AG09309 (cell line): ENCODE measurements around the gene CNP.
A peak's percentile ranks its signal among the peaks of the same experiment; 100 is the strongest.

Experiments used
- DNase-seq: peaks from one replicate; pipeline ENCODE4 v3.0.0-alpha.2; 2010; ENCODE audit warnings: low read depth
- H3K4me3 ChIP-seq: 2 replicates; pipeline ENCODE4 v1.5.1; 2011; ENCODE audit warnings: mild to moderate bottlenecking, low read depth, low read length, moderate library complexity; ENCODE audit not compliant: control insufficient read depth
- TF ChIP-seq, protein P1 (sequence below): IDR thresholded peaks from 2 replicates; pipeline ENCODE4 v1.5.1; 2011; ENCODE audit warnings: mild to moderate bottlenecking, low read depth, low read length, inconsistent platforms; ENCODE audit not compliant: insufficient read depth, control insufficient read depth; ENCODE audit errors: missing control alignments

CNP gene

DNA sequence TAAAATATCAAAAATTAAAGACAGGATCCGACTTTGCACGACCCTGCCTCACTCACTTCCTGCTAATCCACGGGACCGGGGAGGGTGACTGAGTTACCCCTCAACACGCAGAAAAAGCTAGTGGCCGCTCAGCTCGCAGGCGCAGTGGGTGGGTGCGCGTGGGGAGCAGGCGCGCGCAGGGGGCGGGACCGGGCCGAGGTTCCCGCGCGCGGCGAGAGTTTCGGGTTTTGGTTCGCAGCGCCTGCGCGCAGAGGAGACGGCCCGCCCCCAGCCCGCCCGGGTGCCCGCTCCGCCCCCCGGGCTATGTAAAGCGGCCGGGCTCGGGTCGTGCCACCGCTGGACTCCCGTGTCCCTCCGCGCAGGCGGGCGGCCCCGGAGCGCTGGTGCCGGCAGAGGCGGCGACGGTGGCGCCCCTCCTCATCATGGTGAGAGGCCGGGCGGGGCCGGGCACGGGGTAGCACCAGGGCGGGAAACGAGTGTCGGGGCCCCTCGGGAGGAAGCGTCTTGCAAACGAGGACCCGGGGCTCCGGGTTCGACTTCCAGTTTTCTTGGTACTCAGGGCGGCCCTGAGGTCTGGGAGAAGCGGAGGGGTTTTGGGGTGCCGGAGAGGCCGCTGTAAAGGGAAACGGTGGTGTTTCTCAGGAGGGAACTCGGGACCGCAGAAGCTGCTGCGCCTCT, at the start of gene CNP:
CNP (plus strand) TSS at position 333 of the 678 bp plus-strand sequence; CDS start at position 423, 90 bp downstream.
- TF ChIP-seq, protein P1, sequence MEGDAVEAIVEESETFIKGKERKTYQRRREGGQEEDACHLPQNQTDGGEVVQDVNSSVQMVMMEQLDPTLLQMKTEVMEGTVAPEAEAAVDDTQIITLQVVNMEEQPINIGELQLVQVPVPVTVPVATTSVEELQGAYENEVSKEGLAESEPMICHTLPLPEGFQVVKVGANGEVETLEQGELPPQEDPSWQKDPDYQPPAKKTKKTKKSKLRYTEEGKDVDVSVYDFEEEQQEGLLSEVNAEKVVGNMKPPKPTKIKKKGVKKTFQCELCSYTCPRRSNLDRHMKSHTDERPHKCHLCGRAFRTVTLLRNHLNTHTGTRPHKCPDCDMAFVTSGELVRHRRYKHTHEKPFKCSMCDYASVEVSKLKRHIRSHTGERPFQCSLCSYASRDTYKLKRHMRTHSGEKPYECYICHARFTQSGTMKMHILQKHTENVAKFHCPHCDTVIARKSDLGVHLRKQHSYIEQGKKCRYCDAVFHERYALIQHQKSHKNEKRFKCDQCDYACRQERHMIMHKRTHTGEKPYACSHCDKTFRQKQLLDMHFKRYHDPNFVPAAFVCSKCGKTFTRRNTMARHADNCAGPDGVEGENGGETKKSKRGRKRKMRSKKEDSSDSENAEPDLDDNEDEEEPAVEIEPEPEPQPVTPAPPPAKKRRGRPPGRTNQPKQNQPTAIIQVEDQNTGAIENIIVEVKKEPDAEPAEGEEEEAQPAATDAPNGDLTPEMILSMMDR = no peak
- DNase-seq = peak; percentile 60
- peak within 1 kb of the TSS; percentile 83 for H3K4me3 ChIP-seq

DNA sequence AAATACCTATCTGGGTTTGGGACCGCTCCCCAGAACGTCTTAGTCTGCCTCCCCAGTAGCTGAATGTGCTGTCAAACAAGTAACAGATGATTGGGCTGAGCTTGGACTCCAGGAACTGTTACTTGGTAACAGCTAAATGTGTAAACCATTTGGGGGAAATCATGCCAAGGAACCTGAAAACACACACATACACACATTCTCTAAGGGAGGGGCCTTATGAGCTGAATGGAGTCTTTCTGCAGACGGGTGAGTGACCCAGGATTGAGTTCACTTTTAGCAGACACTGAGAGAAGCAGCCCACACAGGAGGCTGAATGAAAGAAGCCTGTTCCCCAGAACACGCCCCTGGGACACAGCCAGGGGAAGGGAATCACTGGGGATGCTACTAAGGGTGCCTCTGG, 49.4 kb upstream of the CNP start:
- peak overlapping the region; percentile 62 for H3K4me3 ChIP-seq
- peak; percentile 42 for DNase-seq
- TF ChIP-seq, protein P1 = no peak

DNA sequence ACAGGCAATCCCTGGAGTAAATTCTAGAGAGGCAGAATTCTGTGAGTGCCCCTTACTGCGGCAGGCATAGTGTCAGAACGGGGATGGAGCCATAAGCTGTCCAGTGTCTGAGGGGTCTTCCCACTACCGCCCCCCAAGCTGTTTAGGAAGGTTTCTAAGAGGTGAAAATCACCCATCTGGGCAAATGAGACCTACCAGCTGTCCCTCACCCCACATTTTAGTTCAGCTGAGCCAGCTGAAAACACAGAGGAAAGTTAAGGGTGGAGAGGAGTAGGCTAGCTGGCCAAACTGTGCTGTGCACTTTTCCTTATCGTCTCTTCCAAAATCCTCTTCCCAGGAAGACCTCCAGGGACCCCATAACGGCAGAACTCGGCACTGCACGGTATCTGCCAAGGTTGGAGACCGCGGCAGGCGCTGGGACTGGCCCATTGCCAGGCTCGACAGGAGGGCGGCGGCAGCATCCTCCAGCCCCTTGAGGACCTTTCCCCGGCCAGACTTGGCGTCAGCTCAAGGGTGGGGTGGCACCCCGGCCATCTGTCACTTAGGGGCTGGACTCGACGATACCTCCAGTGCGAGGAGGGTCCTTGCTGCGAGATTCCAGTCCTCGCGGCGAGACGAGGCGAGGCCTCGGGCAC, 48.8 kb upstream of the CNP start:
- peak overlapping the region; percentile 62 for H3K4me3 ChIP-seq
- DNase-seq = no peak
- TF ChIP-seq, protein P1 = no peak

DNA sequence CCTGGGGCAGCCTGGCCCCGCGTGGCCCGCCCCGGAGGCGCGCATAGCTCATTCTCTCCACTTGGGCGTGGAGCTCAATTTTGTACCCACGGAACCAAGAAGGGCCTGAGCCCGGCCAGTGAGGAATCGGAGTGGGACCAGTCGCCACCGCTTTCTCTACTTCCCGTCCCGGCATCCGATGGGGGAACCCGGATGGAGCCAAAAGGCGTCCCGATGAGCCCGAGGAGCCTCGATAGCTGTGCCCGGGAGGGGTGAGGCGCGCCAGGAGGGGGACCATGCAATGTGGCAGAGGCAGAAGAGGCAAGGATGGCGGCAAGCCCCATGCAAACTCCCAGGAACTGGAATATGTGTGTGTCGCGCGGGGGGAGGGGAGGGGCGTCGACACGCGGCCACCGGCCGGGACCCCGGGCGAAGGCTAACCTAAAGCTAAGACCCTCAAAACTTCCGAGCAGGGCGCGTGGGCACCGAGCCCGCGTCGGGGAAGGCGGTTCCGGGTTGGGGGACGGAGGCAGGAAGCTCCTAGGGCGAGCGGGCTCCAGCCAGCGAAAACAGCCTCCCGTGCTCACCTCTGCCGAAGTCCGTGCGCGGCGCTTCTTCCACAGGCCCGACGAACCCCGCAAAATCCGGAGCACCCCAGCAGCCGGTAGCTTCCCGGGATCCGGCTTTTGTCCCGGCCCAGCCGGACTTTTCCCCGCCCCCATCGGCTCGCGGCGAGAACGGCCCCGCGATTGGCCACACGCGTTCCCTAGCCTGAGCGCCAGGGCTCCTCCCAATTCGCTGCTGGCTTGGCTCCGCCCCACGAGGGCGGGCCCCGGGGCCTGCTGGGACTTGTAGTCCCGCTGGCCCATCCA, 48.1 kb upstream of the CNP start, which contains the start of gene ACLY:
ACLY (minus strand) TSS at position 638 of the 851 bp plus-strand sequence. CDS start 5,078 bp downstream, outside the sequence.
- peak; percentile 78 for DNase-seq

DNA sequence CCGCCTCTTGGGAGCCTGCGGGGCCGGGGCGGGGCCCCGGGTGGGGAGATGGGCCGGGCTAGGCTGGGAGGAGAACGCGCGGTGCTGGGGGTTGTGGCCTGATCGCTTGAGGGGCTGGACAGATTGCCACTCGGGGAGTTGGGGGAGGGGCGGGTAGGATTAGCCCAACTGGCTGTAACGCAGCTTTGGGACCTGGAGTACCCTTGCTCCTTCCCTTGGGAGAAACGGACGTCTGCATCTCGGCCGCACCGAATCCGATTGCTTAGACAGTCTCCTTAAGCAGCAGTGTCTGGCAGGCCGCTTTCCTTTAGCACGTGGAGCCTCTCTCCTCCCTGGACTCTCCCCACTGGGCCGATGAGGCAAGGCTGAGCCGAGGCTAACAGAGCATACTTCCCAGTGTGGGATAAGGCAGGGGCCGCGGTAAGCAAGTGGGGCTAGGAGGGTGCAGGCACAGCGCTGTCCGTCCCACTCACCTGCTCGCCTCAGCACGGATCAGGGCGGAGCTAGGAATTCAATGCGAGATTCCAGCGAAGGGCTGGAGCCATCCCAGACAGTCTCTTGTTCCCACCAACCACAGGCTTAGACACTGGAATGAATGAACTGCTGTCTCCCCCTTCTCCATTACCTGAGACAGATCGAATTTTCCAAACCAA, 47.3 kb upstream of the CNP start:
- peak overlapping the region; percentile 62 for H3K4me3 ChIP-seq
- peak; percentile 25 for DNase-seq
- TF ChIP-seq, protein P1 = no peak

More for the DNA sequence above, 48.1 kb upstream of the CNP start, which contains the start of gene ACLY:
- peak within 1 kb of the TSS; percentile 62 for H3K4me3 ChIP-seq
- TF ChIP-seq, protein P1 = no peak
